ENCODE results near the gene MRC2.

The MRC2 gene

GRCh38 chr17:62615503-62615902 is 12.0 kb upstream of the MRC2 start:
- no peak for DNase-seq

- no peak for DNase-seq
Observed at GRCh38 chr17:62616993-62617893, 10.2 kb upstream of the MRC2 start.

GRCh38 chr17:62617894-62618472 is 9.5 kb upstream of the MRC2 start:
- no peak for DNase-seq

GRCh38 chr17:62618647-62619416 is 8.6 kb upstream of the MRC2 start:
- DNase-seq, result no peak

GRCh38 chr17:62619417-62620155 is 7.9 kb upstream of the MRC2 start:
- DNase-seq, result no peak

GRCh38 chr17:62621223-62621622 is 6.2 kb upstream of the MRC2 start:
- DNase-seq, result no peak

- no peak for DNase-seq
Observed at GRCh38 chr17:62625184-62625869, 2.1 kb upstream of the MRC2 start.

- no peak for DNase-seq
Observed at GRCh38 chr17:62625870-62626200, 1.6 kb upstream of the MRC2 start.

GRCh38 chr17:62626719-62627218 is 701 bp upstream of the MRC2 start:
- no peak for DNase-seq

- DNase-seq, result no peak
Observed at GRCh38 chr17:62627904-62628633, 599 bp downstream of the MRC2 start.

GRCh38 chr17:62628831-62629555 is 1.5 kb downstream of the MRC2 start:
- no peak for DNase-seq

GRCh38 chr17:62629556-62630364 is 2.3 kb downstream of the MRC2 start:
- no peak for DNase-seq

- DNase-seq, result no peak
Observed at GRCh38 chr17:62630365-62631085, 3.1 kb downstream of the MRC2 start.

GRCh38 chr17:62631086-62631935 is 3.8 kb downstream of the MRC2 start:
- no peak for DNase-seq

- no peak for DNase-seq
Observed at GRCh38 chr17:62631936-62632924, 4.8 kb downstream of the MRC2 start.

GRCh38 chr17:62637809-62638208 is 10.3 kb downstream of the MRC2 start:
- DNase-seq, result no peak

GRCh38 chr17:62641153-62641552 is 13.7 kb downstream of the MRC2 start:
- DNase-seq, result no peak
